Activated CD4-positive, alpha-beta T cell treated with anti-CD3 and anti-CD28 coated beads, Interleukin-2, amount 10 ng/mL, durations not matched to agents 7 days and 5 days (primary cell): ENCODE measurements around the gene EXOSC5. TPM values are rescaled to one million over a fixed set of nuclear protein-coding genes. Genes with fewer than 3 reads are reported as not detected.

Experiments used
- CTCF ChIA-PET: fragments of 350-600 bp; sonication (Branson Sonifier 250); formaldehyde crosslinking; loops from one replicate; lab custom pipeline; 2021; ENCODE audit warnings: antibody characterized with exemption; lab: Charles Lee
- POLR2A ChIA-PET: fragments of 350-600 bp; sonication (Branson Sonifier 250); formaldehyde crosslinking; loops from one replicate; lab custom pipeline; 2021; ENCODE audit warnings: antibody characterized with exemption; lab: Charles Lee
- DNase-seq: peaks from one replicate; pipeline ENCODE4 v3.0.0-alpha.2; 2020
- H3K27ac Mint-ChIP-seq: one replicate; pipeline ENCODE4 v1.8.0; 2021; ENCODE audit warnings: mild to moderate bottlenecking, moderate library complexity, mixed read lengths
- H3K27me3 Mint-ChIP-seq: one replicate; pipeline ENCODE4 v1.8.0; 2021; ENCODE audit warnings: mixed read lengths
- H3K36me3 Mint-ChIP-seq: one replicate; pipeline ENCODE4 v1.8.0; 2021; ENCODE audit warnings: low read depth, mixed read lengths
- H3K4me1 Mint-ChIP-seq: one replicate; pipeline ENCODE4 v1.8.0; 2021; ENCODE audit warnings: mixed read lengths
- H3K4me3 Mint-ChIP-seq: one replicate; pipeline ENCODE4 v1.8.0; 2021; ENCODE audit warnings: mild to moderate bottlenecking, moderate library complexity, mixed read lengths
- H3K9me3 Mint-ChIP-seq: one replicate; pipeline ENCODE4 v1.8.0; 2021; ENCODE audit warnings: mixed read lengths
- total RNA-seq, 2 experiments: library from RNA; stranded (reverse); gene quantifications; one replicate each; pipeline ENCODE4 v1.2.3, GENCODE V29; 2021

Gene EXOSC5
- total RNA-seq, 2 experiments from 2014 or later: 21.1 to 26.9 TPM

DNA sequence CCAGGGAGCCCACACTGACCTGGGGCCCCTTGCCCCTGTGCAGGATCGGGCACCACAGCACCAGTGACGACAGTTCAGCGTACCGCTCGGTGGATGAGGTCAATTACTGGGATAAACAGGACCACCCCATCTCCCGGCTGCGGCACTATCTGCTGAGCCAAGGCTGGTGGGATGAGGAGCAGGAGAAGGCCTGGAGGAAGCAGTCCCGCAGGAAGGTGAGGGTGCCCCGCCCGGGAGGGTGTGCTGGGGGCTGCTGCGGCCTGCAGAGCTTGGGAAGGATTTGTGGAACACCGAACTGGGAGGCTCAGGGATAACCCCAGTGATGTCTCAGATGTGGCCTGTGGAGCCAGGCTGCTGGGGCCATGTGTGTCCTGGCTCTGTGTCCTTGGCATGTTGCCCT lies 25.8 kb upstream of the EXOSC5 start:
- peaks cover 18% of the 10 kb centered on the region for H3K36me3 Mint-ChIP-seq
- DNase-seq: no peak
- no peak overlapping the region for H3K27ac Mint-ChIP-seq
- ChIA-PET POLR2A (no interaction called here), CTCF (no interaction called here)
- peaks cover 26% of the 10 kb centered on the region for H3K4me1 Mint-ChIP-seq
- H3K9me3 Mint-ChIP-seq: no peaks in the 10 kb centered on the region
- H3K4me3 Mint-ChIP-seq: no peak overlapping the region
- H3K27me3 Mint-ChIP-seq: no peaks in the 10 kb centered on the region

DNA sequence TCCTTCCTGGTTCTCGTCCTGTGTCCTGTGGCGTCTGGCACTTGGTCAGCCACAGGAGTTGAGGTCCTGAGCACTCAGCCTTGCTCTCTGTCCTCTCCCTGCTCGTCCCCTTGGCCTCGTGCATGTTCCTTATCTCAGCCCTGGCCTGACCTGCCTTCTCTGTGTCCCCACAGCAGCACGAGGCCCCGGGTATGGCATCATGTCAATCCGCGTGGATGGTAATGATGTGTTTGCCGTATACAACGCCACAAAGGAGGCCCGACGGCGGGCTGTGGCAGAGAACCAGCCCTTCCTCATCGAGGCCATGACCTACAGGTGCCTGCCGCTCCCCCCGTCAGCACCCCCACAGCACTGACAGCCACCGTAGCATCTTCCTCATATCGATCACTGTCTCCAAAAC lies 25.3 kb upstream of the EXOSC5 start:
- Mint-ChIP-seq H3K36me3 (peaks cover 18% of the 10 kb centered on the region), H3K27ac (no peak overlapping the region), H3K27me3 (no peaks in the 10 kb centered on the region), H3K9me3 (no peaks in the 10 kb centered on the region), H3K4me1 (peaks cover 21% of the 10 kb centered on the region), H3K4me3 (no peak overlapping the region)
- ChIA-PET CTCF (no interaction called here), POLR2A (no interaction called here)
- DNase-seq: no peak

DNA sequence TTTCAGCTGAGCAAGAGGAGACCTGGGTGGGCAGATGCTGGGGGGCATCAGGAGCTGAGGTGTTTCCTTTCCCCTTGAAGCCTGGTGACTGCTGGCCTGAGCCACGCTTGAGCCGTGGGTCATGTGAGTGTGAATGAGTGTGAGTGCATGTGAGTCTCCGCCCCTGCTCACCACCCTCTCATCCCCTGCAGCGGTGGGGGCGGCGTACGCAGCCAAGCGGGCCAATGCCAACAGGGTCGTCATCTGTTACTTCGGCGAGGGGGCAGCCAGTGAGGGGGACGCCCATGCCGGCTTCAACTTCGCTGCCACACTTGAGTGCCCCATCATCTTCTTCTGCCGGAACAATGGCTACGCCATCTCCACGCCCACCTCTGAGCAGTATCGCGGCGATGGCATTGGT lies 24.8 kb upstream of the EXOSC5 start:
- Mint-ChIP-seq H3K4me1 (peaks cover 18% of the 10 kb centered on the region), H3K36me3 (peaks cover 21% of the 10 kb centered on the region), H3K27me3 (no peaks in the 10 kb centered on the region), H3K9me3 (no peaks in the 10 kb centered on the region), H3K4me3 (no peak overlapping the region), H3K27ac (no peak overlapping the region)
- POLR2A ChIA-PET: no interaction called here
- CTCF ChIA-PET: no interaction called here
- no peak for DNase-seq

DNA sequence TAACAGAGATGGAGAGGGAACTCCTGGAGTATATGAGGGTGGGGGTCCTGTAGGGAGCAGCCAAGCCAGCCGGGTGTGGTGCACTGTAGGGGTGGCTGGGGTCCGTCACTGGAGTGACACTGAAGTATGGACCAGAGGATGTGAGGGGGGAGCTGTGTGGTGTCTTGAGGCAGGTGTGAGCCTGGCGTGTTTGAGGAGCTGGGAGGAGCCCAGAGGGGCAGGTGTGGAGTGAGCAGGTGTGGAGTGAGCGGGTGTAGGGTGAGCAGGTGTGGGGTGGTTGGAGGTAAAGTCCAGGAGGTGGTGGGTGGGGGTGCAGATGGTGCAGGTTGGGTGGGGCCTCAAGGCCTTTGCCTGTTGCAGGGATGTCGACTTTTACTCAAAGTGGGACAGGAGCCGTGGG lies 24.2 kb upstream of the EXOSC5 start:
- Mint-ChIP-seq H3K9me3 (no peaks in the 10 kb centered on the region), H3K27ac (no peak overlapping the region), H3K36me3 (peaks cover 22% of the 10 kb centered on the region), H3K27me3 (no peaks in the 10 kb centered on the region), H3K4me1 (peaks cover 11% of the 10 kb centered on the region), H3K4me3 (no peak overlapping the region)
- ChIA-PET CTCF (interaction anchor here (1.5 kb wide), 1 partner anchor 11 kb away, joined by 4 read pairs; no protein-coding TSS in a partner anchor), POLR2A (no interaction called here)
- DNase-seq: no peak

DNA sequence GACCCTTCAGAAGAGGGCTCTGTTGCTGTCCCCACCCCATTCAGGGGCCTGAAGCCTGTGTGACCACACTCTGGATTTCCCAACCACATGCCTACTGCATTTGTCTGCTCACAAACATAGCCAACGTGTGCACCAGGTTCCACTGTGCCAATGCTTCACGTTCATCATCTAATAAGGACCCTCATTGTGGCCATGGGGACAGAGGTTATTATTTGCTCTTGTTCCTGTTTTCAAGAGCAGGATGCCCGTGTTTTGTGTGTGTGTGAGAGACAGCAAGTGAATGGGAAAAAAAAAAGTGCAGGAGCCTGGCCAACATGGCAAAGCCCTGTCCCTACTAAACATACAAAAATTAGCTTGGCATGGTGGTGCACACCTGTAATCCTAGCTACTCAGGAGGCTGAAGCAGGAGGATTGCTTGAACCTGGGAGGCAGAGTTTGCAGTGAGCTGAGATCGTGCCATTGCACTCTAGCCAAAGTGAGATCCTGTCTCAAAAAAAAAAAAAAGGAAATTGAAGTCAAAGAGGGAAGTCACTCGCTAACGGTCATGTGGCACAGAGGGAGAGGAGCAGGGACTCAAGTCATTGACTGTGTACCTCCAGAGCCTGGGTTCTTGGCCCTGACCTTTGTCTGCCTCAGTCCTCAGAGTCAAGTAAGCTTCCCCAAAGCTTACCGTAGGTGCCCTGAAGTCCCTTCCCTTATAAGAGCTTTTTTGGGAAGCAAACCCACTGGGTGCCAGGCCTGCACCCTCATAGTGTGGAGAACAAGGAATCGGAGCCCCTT lies 23.1 kb upstream of the EXOSC5 start:
- POLR2A ChIA-PET: interaction anchor here (0.6 kb wide), 1 partner anchor 18 kb away, joined by 3 read pairs; no protein-coding TSS in a partner anchor
- Mint-ChIP-seq H3K27me3 (no peaks in the 10 kb centered on the region), H3K4me3 (no peak overlapping the region), H3K9me3 (no peaks in the 10 kb centered on the region), H3K27ac (peak overlapping the region; percentile 54), H3K4me1 (peaks cover 8% of the 10 kb centered on the region), H3K36me3 (peaks cover 25% of the 10 kb centered on the region)
- no peak for DNase-seq
- CTCF ChIA-PET: interaction anchor here (0.6 to 1.5 kb wide), 3 partner anchors 10 to 441 kb away, joined by 4 to 7 read pairs (median 4); no protein-coding TSS in a partner anchor

DNA sequence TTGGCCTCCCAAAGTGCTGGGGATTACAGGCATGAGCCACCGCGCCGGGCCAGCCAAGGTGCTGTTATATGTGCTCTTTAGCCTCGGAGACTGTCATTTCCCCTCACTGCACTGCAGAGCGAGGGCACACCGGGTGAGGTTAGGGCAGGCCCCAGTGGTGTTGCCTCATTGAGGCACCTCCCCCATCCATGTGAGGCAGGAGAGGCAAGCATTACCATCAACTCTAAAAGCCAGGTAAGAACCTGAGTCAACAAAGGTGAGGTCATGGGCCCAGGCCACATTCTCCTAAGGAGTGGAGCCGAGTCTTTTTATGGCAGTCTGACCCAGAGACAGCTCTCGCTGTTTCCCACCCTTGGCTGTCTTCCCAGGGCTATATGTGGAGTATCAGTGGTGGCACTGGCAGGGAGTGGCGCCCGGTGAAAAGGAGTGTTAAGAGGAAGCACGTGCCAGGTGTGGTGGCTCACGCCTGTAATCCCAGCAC lies 19.1 kb upstream of the EXOSC5 start:
- CTCF ChIA-PET: no interaction called here
- no peak for DNase-seq
- Mint-ChIP-seq H3K9me3 (no peaks in the 10 kb centered on the region), H3K4me3 (no peak overlapping the region), H3K27me3 (no peaks in the 10 kb centered on the region), H3K27ac (no peak overlapping the region), H3K36me3 (peaks cover 27% of the 10 kb centered on the region), H3K4me1 (no peaks in the 10 kb centered on the region)
- POLR2A ChIA-PET: no interaction called here

DNA sequence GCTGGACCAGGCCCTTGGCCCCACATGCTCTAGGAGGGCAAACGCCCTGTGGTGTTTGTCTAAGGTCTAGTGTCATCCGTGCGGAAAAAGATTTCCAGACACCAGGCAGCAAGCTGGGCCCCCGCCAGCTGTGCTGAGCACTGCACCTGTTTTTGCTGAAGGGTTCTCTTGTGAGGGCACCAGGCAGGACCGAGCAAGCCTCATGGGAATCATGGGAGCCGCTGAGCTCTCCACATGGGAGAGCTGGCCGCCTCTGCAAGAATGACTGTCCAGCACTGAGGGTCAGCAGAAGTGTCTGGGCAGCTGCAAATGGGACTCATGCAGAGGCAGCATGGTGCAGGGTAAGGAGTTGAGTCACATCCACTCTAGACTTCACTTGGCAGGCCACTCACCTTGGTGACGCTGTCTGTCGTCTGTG lies 18.0 kb upstream of the EXOSC5 start:
- H3K36me3 Mint-ChIP-seq: peaks cover 22% of the 10 kb centered on the region
- H3K27ac Mint-ChIP-seq: no peak overlapping the region
- ChIA-PET CTCF (no interaction called here), POLR2A (interaction anchor here (0.6 kb wide), 1 partner anchor 57 kb away, joined by 3 read pairs; no protein-coding TSS in a partner anchor)
- peaks cover 1% of the 10 kb centered on the region for H3K4me1 Mint-ChIP-seq
- H3K4me3 Mint-ChIP-seq: no peak overlapping the region
- no peaks in the 10 kb centered on the region for H3K9me3 Mint-ChIP-seq
- H3K27me3 Mint-ChIP-seq: no peaks in the 10 kb centered on the region
- DNase-seq: no peak

DNA sequence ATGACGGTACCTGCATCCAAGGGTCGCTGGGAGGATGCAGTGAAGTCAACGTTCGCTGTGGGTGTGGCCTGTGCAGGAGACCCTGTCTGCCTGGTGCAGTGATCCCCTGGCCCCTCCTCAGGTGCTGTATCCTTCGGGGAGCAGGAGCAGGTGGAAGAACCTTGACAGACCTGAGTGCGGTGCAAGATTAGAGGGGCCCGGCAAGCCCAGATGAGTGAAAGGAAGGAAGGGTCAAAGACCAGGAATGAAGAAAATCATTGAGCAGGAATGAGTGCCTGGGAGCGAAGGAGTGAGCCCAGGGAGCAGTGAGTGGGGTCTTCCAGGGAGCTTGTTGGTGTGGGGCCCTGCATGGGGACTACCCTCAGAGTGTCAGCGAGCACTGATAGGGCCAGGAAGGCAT lies 17.3 kb upstream of the EXOSC5 start:
- CTCF ChIA-PET: no interaction called here
- no peak overlapping the region for H3K4me3 Mint-ChIP-seq
- H3K36me3 Mint-ChIP-seq: peaks cover 17% of the 10 kb centered on the region

DNA sequence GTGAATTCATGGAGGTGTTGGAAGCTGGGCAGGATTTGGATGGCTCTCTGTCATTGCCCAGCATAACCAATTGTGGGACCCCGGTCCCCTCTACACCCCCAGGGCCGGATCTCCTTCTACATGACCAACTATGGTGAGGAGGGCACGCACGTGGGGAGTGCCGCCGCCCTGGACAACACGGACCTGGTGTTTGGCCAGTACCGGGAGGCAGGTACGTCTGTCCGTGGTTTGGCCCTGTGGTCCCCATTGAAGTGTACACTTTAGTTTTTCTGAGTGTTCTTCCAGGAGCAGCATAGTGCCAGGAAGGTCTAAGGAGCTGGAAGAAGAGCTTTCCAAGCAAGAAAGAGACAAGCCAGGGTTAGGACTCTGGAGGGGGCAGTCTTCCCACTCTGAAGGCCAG lies 16.8 kb upstream of the EXOSC5 start:
- H3K27me3 Mint-ChIP-seq: no peaks in the 10 kb centered on the region
- ChIA-PET CTCF (no interaction called here), POLR2A (no interaction called here)
- H3K4me1 Mint-ChIP-seq: peaks cover 11% of the 10 kb centered on the region
- no peak overlapping the region for H3K27ac Mint-ChIP-seq
- peaks cover 17% of the 10 kb centered on the region for H3K36me3 Mint-ChIP-seq
- DNase-seq: no peak
- H3K9me3 Mint-ChIP-seq: no peaks in the 10 kb centered on the region
- no peak overlapping the region for H3K4me3 Mint-ChIP-seq

More for the DNA sequence above, 17.3 kb upstream of the EXOSC5 start:
- POLR2A ChIA-PET: no interaction called here
- Mint-ChIP-seq H3K4me1 (peaks cover 7% of the 10 kb centered on the region), H3K27ac (no peak overlapping the region), H3K9me3 (no peaks in the 10 kb centered on the region), H3K27me3 (no peaks in the 10 kb centered on the region)
- no peak for DNase-seq

DNA sequence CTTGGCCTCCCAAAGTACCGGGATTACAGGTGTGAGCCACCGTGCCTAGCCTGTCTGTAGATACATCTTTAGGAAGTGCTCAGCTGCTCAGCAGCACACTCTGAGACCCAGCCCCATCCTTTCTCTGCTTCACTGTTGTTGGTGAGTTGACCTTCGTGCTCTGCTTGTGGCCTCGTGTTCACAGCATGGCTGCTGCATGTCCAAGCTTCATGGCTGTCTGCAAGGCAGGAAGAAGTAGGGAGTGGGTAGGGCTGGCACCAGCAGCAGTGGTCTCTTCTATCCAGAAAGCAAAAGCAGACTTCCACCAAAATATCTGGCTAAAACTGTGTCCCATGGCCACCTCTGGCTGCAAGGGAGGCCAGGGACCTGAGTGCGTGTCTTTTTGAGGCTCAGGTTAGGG lies 15.8 kb upstream of the EXOSC5 start:
- DNase-seq: no peak
- Mint-ChIP-seq H3K4me3 (no peak overlapping the region), H3K27me3 (no peaks in the 10 kb centered on the region), H3K9me3 (no peaks in the 10 kb centered on the region), H3K27ac (no peak overlapping the region), H3K4me1 (peaks cover 11% of the 10 kb centered on the region), H3K36me3 (peaks cover 17% of the 10 kb centered on the region)
- POLR2A ChIA-PET: no interaction called here
- CTCF ChIA-PET: no interaction called here

DNA sequence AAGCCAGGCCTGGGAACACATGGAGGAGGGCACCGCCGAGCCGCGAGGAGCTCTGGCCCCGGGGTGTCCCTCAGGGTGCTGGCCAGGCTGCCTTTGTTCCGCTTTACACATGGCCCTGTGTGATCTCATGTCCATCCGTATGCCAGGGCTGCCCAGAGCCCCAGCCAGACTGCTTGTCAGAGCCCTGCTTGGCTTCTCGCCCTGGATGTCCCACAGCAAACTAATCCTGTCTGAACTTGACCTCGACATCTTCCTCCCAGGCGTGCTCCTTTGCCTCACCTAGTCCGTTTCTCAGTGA lies 14.8 kb upstream of the EXOSC5 start:
- no peak overlapping the region for H3K4me3 Mint-ChIP-seq
- DNase-seq: no peak
- H3K36me3 Mint-ChIP-seq: peaks cover 14% of the 10 kb centered on the region
- H3K4me1 Mint-ChIP-seq: peaks cover 11% of the 10 kb centered on the region
- ChIA-PET CTCF (no interaction called here), POLR2A (no interaction called here)
- no peaks in the 10 kb centered on the region for H3K27me3 Mint-ChIP-seq
- H3K9me3 Mint-ChIP-seq: no peaks in the 10 kb centered on the region
- peak overlapping the region; percentile 64 for H3K27ac Mint-ChIP-seq

DNA sequence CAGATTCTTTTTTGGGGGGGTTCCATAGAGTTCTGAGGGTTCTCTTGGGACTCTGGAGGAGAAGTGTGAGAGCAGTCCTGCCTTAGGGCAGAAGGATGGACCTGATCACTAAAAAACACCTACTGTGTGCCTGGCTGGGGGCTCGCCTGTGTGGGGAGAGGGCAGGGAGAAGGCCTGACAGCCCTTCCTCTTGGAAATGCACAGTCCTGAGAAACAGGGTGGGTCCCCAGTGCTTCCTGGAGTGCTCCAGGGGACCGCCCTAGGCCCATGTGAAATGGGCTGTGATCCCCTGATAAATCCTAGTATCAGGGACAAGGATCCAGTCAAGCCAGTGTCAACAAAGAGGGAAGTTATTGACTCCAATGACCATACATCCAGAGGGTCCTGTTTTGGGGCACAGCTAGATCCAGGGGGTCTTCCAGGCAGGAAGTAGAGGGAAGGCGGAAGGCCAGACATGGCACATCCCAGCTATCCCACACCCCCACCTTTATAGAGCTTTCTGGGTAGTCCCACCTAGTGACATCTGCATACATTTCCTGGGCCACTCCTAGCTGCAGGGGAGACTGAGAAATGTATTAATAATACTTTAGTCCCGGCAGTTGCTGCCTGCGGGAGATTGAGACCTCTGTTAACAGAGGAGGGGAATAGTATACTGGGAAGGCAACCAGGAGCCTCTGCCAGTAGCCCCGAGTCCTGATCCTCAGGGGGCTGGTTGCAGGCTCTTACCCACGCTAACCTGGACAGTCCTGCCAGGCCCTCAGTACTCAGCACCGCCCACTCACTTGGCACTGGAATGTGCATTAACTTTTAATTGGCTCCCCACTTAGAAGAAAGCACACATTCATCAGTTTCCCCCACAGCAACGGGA lies 14.2 kb upstream of the EXOSC5 start:
- POLR2A ChIA-PET: no interaction called here
- Mint-ChIP-seq H3K27ac (no peak overlapping the region), H3K4me3 (no peak overlapping the region), H3K4me1 (peaks cover 11% of the 10 kb centered on the region), H3K27me3 (no peaks in the 10 kb centered on the region), H3K36me3 (peaks cover 13% of the 10 kb centered on the region), H3K9me3 (no peaks in the 10 kb centered on the region)
- CTCF ChIA-PET: interaction anchor here (1.2 kb wide), 1 partner anchor 33 kb away, joined by 3 read pairs; no protein-coding TSS in a partner anchor
- DNase-seq: no peak
